Measurements from ENCODE around the gene DNAH12.

DNA sequence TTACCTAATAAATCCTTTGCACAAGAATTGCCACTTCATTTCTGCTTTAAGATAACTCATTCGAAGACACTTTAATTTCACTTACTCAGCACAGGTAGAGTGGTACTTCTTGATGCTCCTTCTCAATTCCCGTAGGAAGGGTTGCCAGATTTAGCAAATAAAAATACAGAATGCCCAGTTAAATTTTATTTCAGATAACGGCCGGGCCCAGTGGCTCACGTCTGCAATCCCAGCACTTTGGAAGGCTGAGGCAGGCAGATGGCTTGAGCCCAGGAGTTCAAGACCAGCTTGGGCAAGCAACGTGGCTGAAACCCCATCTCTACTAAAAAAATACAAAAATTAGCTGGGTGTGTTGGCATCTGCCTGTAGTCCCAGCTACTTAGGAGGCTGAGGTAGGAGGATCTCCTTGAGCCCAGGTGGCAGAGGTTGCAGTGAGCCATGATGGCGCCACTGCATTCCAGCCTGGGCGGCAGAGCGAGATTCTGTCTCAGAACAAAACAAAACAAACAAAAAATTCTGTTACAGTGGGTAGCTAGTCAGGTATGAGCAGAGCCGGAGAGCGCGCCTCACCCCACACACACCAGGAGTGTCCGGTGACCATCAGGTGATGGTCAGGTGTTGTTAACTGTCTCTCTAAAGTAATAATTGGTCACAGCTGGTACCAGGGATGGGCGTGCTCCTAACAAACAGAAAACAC, 92.8 kb downstream of the DNAH12 start:
- TF ChIP-seq JUN (CRISPR knock-in tag; IDR thresholded peaks at IDR 0.05) (no peak), CREM (CRISPR knock-in tag; IDR thresholded peaks at IDR 0.05) (no peak), ESRRA (CRISPR knock-in tag; IDR thresholded peaks at IDR 0.05; ENCODE audit: borderline replicate concordance) (no peak)
- TF ChIP-seq, protein P1, sequence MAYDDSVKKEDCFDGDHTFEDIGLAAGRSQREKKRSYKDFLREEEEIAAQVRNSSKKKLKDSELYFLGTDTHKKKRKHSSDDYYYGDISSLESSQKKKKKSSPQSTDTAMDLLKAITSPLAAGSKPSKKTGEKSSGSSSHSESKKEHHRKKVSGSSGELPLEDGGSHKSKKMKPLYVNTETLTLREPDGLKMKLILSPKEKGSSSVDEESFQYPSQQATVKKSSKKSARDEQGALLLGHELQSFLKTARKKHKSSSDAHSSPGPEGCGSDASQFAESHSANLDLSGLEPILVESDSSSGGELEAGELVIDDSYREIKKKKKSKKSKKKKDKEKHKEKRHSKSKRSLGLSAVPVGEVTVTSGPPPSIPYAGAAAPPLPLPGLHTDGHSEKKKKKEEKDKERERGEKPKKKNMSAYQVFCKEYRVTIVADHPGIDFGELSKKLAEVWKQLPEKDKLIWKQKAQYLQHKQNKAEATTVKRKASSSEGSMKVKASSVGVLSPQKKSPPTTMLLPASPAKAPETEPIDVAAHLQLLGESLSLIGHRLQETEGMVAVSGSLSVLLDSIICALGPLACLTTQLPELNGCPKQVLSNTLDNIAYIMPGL (CRISPR knock-in tag; IDR thresholded peaks at IDR 0.05): no peak
- TF ChIP-seq, protein P2, sequence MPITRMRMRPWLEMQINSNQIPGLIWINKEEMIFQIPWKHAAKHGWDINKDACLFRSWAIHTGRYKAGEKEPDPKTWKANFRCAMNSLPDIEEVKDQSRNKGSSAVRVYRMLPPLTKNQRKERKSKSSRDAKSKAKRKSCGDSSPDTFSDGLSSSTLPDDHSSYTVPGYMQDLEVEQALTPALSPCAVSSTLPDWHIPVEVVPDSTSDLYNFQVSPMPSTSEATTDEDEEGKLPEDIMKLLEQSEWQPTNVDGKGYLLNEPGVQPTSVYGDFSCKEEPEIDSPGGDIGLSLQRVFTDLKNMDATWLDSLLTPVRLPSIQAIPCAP (CRISPR knock-in tag; IDR thresholded peaks at IDR 0.05): no peak
- TF ChIP-seq, protein P3, sequence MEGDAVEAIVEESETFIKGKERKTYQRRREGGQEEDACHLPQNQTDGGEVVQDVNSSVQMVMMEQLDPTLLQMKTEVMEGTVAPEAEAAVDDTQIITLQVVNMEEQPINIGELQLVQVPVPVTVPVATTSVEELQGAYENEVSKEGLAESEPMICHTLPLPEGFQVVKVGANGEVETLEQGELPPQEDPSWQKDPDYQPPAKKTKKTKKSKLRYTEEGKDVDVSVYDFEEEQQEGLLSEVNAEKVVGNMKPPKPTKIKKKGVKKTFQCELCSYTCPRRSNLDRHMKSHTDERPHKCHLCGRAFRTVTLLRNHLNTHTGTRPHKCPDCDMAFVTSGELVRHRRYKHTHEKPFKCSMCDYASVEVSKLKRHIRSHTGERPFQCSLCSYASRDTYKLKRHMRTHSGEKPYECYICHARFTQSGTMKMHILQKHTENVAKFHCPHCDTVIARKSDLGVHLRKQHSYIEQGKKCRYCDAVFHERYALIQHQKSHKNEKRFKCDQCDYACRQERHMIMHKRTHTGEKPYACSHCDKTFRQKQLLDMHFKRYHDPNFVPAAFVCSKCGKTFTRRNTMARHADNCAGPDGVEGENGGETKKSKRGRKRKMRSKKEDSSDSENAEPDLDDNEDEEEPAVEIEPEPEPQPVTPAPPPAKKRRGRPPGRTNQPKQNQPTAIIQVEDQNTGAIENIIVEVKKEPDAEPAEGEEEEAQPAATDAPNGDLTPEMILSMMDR (IDR thresholded peaks at IDR 0.05): no peak
- TF ChIP-seq, protein P4, sequence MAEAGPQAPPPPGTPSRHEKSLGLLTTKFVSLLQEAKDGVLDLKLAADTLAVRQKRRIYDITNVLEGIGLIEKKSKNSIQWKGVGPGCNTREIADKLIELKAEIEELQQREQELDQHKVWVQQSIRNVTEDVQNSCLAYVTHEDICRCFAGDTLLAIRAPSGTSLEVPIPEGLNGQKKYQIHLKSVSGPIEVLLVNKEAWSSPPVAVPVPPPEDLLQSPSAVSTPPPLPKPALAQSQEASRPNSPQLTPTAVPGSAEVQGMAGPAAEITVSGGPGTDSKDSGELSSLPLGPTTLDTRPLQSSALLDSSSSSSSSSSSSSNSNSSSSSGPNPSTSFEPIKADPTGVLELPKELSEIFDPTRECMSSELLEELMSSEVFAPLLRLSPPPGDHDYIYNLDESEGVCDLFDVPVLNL (CRISPR knock-in tag; IDR thresholded peaks at IDR 0.05; ENCODE audit: borderline replicate concordance, low read depth): no peak
- TF ChIP-seq, protein P5, sequence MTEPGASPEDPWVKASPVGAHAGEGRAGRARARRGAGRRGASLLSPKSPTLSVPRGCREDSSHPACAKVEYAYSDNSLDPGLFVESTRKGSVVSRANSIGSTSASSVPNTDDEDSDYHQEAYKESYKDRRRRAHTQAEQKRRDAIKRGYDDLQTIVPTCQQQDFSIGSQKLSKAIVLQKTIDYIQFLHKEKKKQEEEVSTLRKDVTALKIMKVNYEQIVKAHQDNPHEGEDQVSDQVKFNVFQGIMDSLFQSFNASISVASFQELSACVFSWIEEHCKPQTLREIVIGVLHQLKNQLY (CRISPR knock-in tag; IDR thresholded peaks at IDR 0.05): no peak
